Glomerular endothelial cell (primary cell): Measurements from ENCODE around the gene DNMT3L. TPM values are rescaled to one million over a fixed set of nuclear protein-coding genes. Genes with fewer than 3 reads are reported as not detected.
"Not testable (repeated sequence)": the region's sequence is repeated elsewhere in the genome, so short reads cannot be mapped to it uniquely, and the experiment has no call there.

Experiments
- DNase-seq: peaks from one replicate; pipeline ENCODE4 v3.0.0-alpha.2; 2011; ENCODE audit warnings: low read depth, low spot score; ENCODE audit errors: extremely low read depth
- total RNA-seq: library from RNA; depleted of rRNA; stranded (reverse); fragments of >200 nt; gene quantifications from 2 replicates; pipeline ENCODE4 v1.2.3, GENCODE V29; 2015

Gene DNMT3L
- total RNA-seq, 1 donor from 2014 or later = not detected

DNA sequence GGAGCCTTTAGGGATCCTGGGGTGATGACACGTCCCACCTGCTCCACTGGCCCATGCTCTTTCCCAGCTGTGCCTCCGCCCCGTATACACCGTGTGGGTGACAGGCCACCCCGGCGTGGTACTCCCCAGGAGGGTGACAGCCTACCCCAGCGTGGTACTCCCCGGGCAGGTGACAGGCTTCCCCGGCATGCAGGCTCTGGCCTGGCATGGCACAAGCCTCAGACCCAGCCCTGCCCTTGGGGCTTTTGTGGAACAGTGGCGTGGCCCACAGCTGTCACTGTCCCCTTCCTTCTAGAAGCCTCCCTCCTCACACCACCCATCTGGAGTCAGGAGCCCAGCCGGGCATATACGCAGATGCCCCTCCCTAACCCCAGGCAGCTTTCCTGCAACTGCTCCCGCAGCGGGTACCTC, 33.5 kb upstream of the DNMT3L start:
- no peak for DNase-seq

GRCh38 chr21:44294391-44295162, 32.9 kb upstream of the DNMT3L start:
- DNase-seq = no peak

DNA sequence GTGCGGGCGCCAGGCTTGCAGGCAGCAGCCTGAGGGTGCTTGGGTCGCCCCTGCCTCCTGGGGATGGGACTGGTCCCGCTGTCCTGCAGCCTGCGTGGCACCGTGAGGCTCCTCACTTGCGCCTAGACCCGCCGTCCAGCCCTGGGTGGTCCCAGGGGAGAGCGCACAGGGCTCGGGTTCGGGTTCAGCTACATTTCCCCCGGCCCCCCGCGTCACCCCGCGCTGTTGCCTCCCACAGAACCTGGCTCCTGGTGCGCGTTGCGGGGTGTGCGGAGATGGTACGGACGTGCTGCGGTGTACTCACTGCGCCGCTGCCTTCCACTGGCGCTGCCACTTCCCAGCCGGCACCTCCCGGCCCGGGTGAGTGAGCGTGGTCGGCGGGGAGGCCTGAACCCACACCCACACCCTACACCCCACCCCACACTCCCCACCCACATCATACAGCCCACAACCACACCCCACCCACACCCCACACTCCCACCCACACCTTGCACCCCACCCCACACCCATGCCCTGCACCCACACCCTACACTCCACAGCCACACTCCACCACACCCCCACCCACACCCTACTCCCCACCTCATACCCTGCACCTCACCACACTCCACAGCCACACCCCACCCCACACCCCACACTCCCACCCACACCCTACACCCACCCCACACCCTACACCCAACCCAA, 32.0 kb upstream of the DNMT3L start:
- DNase-seq = no peak

DNA sequence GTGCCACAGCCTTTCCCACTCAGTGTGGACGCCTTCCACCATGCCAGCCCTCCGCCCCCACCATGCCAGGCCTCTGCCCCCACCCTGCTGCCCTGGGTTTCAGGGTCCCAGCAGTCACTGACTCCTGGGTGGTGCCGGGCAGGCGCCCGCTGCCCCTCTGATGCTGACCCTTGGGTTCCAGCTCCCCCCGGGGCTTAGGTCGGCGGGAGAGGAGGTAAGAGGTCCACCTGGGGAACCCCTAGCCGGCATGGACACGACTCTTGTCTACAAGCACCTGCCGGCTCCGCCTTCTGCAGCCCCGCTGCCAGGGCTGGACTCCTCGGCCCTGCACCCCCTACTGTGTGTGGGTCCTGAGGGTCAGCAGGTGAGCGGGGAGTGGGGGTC, 31.1 kb upstream of the DNMT3L start:
- no peak for DNase-seq

- no peak for DNase-seq
Observed at GRCh38 chr21:44291936-44292811, 30.5 kb upstream of the DNMT3L start.

GRCh38 chr21:44291078-44291935, 29.6 kb upstream of the DNMT3L start:
- DNase-seq = no peak

DNA sequence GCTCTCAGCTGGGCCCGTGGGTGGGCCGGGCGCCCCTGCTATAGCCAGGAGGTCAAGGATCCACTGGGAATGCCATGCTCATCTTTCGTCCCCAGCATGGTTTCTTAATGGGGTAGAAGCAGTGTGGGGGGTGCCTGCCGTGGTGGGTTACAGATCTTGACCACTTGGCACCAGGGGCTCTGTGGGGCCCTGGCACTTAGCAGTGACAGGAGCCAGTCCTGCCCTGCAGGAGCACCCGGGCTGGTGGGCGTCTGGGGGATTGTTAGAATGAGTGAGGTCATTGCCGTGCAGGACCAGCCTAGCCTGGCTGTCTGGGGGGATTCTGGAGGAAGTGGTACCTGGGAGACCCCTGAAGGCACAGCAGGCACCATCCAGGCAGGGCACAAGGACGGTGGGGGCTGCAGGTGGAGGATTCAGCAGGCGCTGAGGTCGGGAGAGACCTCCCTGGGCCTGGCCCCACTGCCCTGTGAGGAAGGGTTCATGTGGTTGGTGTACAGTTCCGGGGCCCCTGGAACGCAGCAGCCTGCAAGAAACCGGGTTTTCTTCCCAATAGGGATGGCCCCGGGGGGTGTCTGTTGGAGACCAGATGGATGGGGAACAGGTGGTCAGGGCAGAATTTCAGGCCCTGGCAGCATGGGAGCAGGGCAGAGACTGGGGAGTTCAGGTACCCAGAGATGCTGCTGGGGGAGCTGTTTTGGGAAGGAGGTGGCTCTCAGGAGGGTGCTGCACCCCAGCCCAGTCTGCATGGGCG, 28.8 kb upstream of the DNMT3L start:
- DNase-seq = no peak

GRCh38 chr21:44289381-44290010, 27.8 kb upstream of the DNMT3L start:
- DNase-seq = no peak

- no peak for DNase-seq
Observed at GRCh38 chr21:44288251-44289110, 26.8 kb upstream of the DNMT3L start.

- no peak for DNase-seq
Observed at GRCh38 chr21:44286716-44287632, 25.3 kb upstream of the DNMT3L start.

DNA sequence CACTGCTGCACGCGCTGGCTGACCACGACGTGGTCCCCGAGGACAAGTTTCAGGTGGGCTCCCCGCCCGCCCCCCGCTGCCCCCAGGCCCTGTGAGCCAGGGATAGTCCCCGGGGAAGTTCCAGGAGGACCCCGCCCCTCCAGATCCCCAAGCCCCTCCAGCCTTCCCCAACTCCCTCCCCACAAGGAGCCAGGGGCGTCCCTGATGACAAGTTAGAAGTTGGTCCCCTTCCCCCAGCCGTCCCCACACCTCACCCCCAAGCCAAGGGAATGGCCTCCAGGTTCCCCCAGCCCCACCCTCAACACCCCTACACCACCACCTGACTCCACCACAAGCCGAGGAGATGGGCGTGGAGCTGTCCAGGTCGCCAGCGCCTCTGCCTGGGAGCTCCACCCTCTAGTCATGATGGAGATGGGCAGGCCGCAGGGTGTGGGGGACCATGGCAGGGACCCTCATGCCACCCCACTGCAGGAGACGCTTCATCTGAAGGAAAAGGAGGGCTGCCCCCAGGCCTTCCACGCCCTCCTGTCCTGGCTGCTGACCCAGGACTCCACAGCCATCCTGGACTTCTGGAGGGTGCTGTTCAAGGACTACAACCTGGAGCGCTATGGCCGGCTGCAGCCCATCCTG, 24.5 kb upstream of the DNMT3L start:
- no peak for DNase-seq

- no peak for DNase-seq
Observed at GRCh38 chr21:44285138-44285992, 23.7 kb upstream of the DNMT3L start, which contains the start of gene AIRE. TSS of gene AIRE (plus strand) at chr21:44285876. CDS start at chr21:44286007, 131 bp downstream.

DNA sequence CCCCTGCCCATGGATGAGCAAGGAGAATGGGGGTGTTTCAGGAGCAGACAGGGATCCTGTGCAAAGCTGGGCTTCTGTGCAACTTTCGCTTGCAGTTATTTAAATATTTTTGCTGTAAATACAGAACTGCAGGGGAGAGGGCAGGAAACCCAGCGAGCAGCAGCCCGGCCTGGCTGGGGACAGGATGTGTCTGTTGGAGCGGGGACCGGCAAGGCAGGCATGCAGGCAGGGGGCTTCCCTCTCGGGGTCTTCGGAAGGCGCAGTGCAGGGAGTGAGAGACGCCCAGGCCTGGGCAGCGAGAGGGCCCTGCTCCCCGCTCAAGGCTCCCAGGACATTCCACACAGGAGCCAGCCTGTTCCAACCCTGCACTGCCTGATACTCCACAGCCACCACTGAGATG, 22.3 kb upstream of the DNMT3L start:
- DNase-seq = no peak

- DNase-seq = not testable (repeated sequence)
Observed at GRCh38 chr21:44283211-44283785, 21.6 kb upstream of the DNMT3L start.

DNA sequence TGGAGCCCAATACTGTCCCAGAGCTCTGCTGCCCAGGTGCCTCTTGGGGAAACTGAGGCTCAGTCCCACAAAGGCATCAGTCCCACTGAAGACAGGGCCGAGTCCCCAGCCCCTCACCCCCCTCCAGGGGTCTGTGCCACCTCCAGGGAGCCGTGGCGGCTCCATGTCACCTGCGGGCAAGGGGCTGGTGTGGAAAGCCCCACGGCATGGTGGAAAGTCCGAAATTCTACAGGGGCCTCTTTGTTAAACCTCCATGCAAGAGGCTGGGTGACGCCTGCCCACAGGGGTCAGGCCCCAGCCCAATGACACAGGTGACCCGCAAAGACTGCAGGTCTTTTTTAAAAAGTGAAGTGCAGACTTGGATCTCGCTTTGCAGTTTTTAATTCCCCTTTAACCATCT, 20.7 kb upstream of the DNMT3L start:
- no peak for DNase-seq
